Measurements from ENCODE around the gene CAMKK2. TPM values are rescaled to one million over a fixed set of nuclear protein-coding genes. Genes with fewer than 3 reads are reported as not detected.
A peak's percentile ranks its signal among the peaks of the same experiment; 100 is the strongest.

CAMKK2 gene
- total RNA-seq, 1 experiment from 2014 or later = 24.7 TPM

DNA sequence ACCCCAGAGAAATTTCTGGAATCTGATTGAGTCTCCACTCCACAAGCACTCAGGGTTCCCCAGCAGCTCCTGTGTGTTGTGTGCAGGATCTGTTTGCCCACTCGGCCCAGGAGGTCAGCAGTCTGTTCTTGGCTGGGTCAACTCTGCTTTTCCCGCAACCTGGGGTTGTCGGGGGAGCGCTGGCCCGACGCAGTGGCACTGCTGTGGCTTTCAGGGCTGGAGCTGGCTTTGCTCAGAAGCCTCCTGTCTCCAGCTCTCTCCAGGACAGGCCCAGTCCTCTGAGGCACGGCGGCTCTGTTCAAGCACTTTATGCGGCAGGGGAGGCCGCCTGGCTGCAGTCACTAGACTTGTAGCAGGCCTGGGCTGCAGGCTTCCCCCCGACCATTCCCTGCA, 62.9 kb downstream of the CAMKK2 start:
- no peak overlapping the region for H3K4me2 ChIP-seq (ENCODE audit: insufficient read depth, insufficient read length, low read length)
- H3K27me3 ChIP-seq (ENCODE audit: insufficient read depth, low read length) = no peaks in the 10 kb centered on the region
- no peak overlapping the region for H3T11ph ChIP-seq (ENCODE audit: low read length)
- H3K23me2 ChIP-seq (ENCODE audit: insufficient read length, low read depth, low read length, poor library complexity, severe bottlenecking) = no peaks in the 10 kb centered on the region
- H3K14ac ChIP-seq (ENCODE audit: insufficient read depth, low read length) = no peak overlapping the region
- H4K20me1 ChIP-seq (ENCODE audit: control insufficient read depth, insufficient read depth, insufficient read length) = no peaks in the 10 kb centered on the region
- H2BK5ac ChIP-seq (ENCODE audit: insufficient read length, low read length) = no peak overlapping the region
- H2BK15ac ChIP-seq (ENCODE audit: low read depth, low read length) = no peak overlapping the region
- H3K79me1 ChIP-seq (ENCODE audit: insufficient read depth, low read depth, low read length, poor library complexity, severe bottlenecking) = no peaks in the 10 kb centered on the region
- peak; percentile 46 for DNase-seq
- WGBS (ENCODE audit: extremely low coverage, insufficient read length, low lambda C conversion rate) = no CpG with 5 or more reads among the region's 11 CpGs
- H2AFZ ChIP-seq (ENCODE audit: low read length) = no peak overlapping the region
- H3K9me3 ChIP-seq (ENCODE audit: control insufficient read depth, low read depth, low read length) = no peaks in the 10 kb centered on the region
- H2BK120ac ChIP-seq (ENCODE audit: low read depth, low read length, poor library complexity, severe bottlenecking) = no peak overlapping the region
- Mint-ChIP-seq H3K4me1 (peaks cover 11 to 16% of the 10 kb centered on the region in 2 experiments), H3K27ac (no peak overlapping the region; a peak in 1 of 7 replicates), H3K36me3 (ENCODE audit: insufficient read depth in 1 of 3, low read depth in 3 of 3) (peaks cover 6 to 22% (median 12%) of the 10 kb centered on the region in 3 experiments; a peak in 6 of 7 replicates), H3K27me3 (ENCODE audit: low read depth) (no peaks in the 10 kb centered on the region), H3K4me3 (no peak overlapping the region; a peak in 1 of 5 replicates), H3K9me3 (no peaks in the 10 kb centered on the region; a peak in 1 of 5 replicates)
- H4K91ac ChIP-seq (ENCODE audit: insufficient read length, low read depth, low read length) = no peak overlapping the region
- H2BK12ac ChIP-seq (ENCODE audit: insufficient read length, low read depth, low read length) = no peak overlapping the region
- H2AK5ac ChIP-seq (ENCODE audit: insufficient read length, low read length) = no peak overlapping the region
- no peak overlapping the region for H3K18ac ChIP-seq (ENCODE audit: insufficient read length, low read depth, low read length)
- H4K5ac ChIP-seq (ENCODE audit: insufficient read length, low read depth, low read length) = no peak overlapping the region
- no peak overlapping the region for H3K23ac ChIP-seq (ENCODE audit: insufficient read length, low read depth, low read length)
- no peaks in the 10 kb centered on the region for H3K4me1 ChIP-seq (ENCODE audit: insufficient read depth, low read length)
- no peak overlapping the region for H3K56ac ChIP-seq (ENCODE audit: insufficient read length, low read depth, low read length)
- no peak overlapping the region for H4K8ac ChIP-seq (replicated peaks; ENCODE audit: insufficient read length, low read depth, low read length)
- no peak overlapping the region for H3K4ac ChIP-seq (ENCODE audit: low read depth, low read length)
- H2BK20ac ChIP-seq (ENCODE audit: low read depth, low read length, poor library complexity, severe bottlenecking) = no peak overlapping the region
- no peaks in the 10 kb centered on the region for H3K79me2 ChIP-seq (ENCODE audit: insufficient read depth, low read length)
- H3K9ac ChIP-seq (ENCODE audit: extremely low read depth, insufficient read length, low read length) = no peak overlapping the region
- TF ChIP-seq, protein P1, sequence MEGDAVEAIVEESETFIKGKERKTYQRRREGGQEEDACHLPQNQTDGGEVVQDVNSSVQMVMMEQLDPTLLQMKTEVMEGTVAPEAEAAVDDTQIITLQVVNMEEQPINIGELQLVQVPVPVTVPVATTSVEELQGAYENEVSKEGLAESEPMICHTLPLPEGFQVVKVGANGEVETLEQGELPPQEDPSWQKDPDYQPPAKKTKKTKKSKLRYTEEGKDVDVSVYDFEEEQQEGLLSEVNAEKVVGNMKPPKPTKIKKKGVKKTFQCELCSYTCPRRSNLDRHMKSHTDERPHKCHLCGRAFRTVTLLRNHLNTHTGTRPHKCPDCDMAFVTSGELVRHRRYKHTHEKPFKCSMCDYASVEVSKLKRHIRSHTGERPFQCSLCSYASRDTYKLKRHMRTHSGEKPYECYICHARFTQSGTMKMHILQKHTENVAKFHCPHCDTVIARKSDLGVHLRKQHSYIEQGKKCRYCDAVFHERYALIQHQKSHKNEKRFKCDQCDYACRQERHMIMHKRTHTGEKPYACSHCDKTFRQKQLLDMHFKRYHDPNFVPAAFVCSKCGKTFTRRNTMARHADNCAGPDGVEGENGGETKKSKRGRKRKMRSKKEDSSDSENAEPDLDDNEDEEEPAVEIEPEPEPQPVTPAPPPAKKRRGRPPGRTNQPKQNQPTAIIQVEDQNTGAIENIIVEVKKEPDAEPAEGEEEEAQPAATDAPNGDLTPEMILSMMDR (conservative IDR thresholded peaks at IDR 0.05) = no peak; the same call in 2 of the 3 replicates
- H3K27ac ChIP-seq (ENCODE audit: insufficient read length, low read depth, low read length) = no peak overlapping the region
